Progenitor cell of endocrine pancreas (in vitro differentiated cells): ENCODE data around the gene LDLRAD2. TPM values are rescaled to one million over a fixed set of nuclear protein-coding genes. Genes with fewer than 3 reads are reported as not detected.
A peak's percentile ranks its signal among the peaks of the same experiment; 100 is the strongest.
"Not testable (repeated sequence)": the region's sequence is repeated elsewhere in the genome, so short reads cannot be mapped to it uniquely, and the experiment has no call there.

Source experiments
- DNase-seq: peaks from one replicate; pipeline ENCODE4 v3.0.0; 2021; ENCODE audit warnings: low spot score; ENCODE audit not compliant: unreplicated experiment
- H3K27ac Mint-ChIP-seq: 2 replicates; pipeline ENCODE4 v1.8.0; 2021; ENCODE audit warnings: mild to moderate bottlenecking, moderate library complexity, mixed read lengths
- H3K27me3 Mint-ChIP-seq: 2 replicates; pipeline ENCODE4 v1.8.0; 2021; ENCODE audit warnings: mixed read lengths
- H3K36me3 Mint-ChIP-seq: 2 replicates; pipeline ENCODE4 v1.8.0; 2022; ENCODE audit warnings: mixed read lengths; ENCODE audit not compliant: insufficient read depth
- H3K4me1 Mint-ChIP-seq: 2 replicates; pipeline ENCODE4 v1.8.0; 2021; ENCODE audit warnings: low read depth, mixed read lengths
- H3K4me3 Mint-ChIP-seq: 2 replicates; pipeline ENCODE4 v1.8.0; 2021; ENCODE audit warnings: low read depth, mild to moderate bottlenecking, moderate library complexity, mixed read lengths
- H3K9me3 Mint-ChIP-seq: 2 replicates; pipeline ENCODE4 v1.8.0; 2021; ENCODE audit warnings: low read depth, mixed read lengths
- CTCF ChIP-seq: fragments of 200-600 bp; sonication (generic); IDR thresholded peaks from one replicate; pipeline ENCODE4 v1.5.0; 2021; ENCODE audit warnings: antibody characterized with exemption, mild to moderate bottlenecking; ENCODE audit not compliant: unreplicated experiment
- total RNA-seq: library from RNA; stranded (reverse); gene quantifications from 2 replicates; pipeline ENCODE4 v1.2.1, GENCODE V29; 2021

LDLRAD2 gene
- total RNA-seq, 1 donor from 2014 or later: 0.77 TPM

GRCh38 chr1:21770201-21770600 is 41.9 kb upstream of the LDLRAD2 start:
- TF ChIP-seq CTCF: no peak
- Mint-ChIP-seq H3K9me3 (no peaks in the 10 kb centered on the region), H3K4me3 (no peak overlapping the region), H3K27ac (peak overlapping the region; percentile 38), H3K27me3 (no peaks in the 10 kb centered on the region), H3K36me3 (no peaks in the 10 kb centered on the region), H3K4me1 (peaks cover 2% of the 10 kb centered on the region)
- DNase-seq: no peak

GRCh38 chr1:21770602-21771001 is 41.5 kb upstream of the LDLRAD2 start:
- H3K4me3 Mint-ChIP-seq, H3K4me1 Mint-ChIP-seq, H3K27me3 Mint-ChIP-seq, H3K9me3 Mint-ChIP-seq, H3K36me3 Mint-ChIP-seq, H3K27ac Mint-ChIP-seq, DNase-seq: not testable (repeated sequence)

GRCh38 chr1:21771672-21772071 is 40.4 kb upstream of the LDLRAD2 start:
- H3K4me3 Mint-ChIP-seq, H3K9me3 Mint-ChIP-seq, H3K27me3 Mint-ChIP-seq, H3K4me1 Mint-ChIP-seq, H3K27ac Mint-ChIP-seq, DNase-seq, H3K36me3 Mint-ChIP-seq: not testable (repeated sequence)

- TF ChIP-seq CTCF: no peak
- Mint-ChIP-seq H3K27me3 (no peaks in the 10 kb centered on the region), H3K36me3 (no peaks in the 10 kb centered on the region), H3K4me1 (peaks cover 10% of the 10 kb centered on the region), H3K9me3 (no peaks in the 10 kb centered on the region), H3K27ac (no peak overlapping the region), H3K4me3 (no peak overlapping the region)
- DNase-seq: no peak
Observed at GRCh38 chr1:21773585-21773984, 38.5 kb upstream of the LDLRAD2 start.

- Mint-ChIP-seq H3K4me3 (no peak overlapping the region), H3K36me3 (peaks cover 1% of the 10 kb centered on the region), H3K27me3 (no peaks in the 10 kb centered on the region), H3K27ac (no peak overlapping the region), H3K9me3 (no peaks in the 10 kb centered on the region), H3K4me1 (peaks cover 10% of the 10 kb centered on the region)
- TF ChIP-seq CTCF: no peak
- no peak for DNase-seq
Observed at GRCh38 chr1:21774835-21775549, 37.1 kb upstream of the LDLRAD2 start.

- H3K4me3 Mint-ChIP-seq: no peak overlapping the region
- no peaks in the 10 kb centered on the region for H3K27me3 Mint-ChIP-seq
- no peak for DNase-seq
- H3K4me1 Mint-ChIP-seq: peaks cover 14% of the 10 kb centered on the region
- H3K9me3 Mint-ChIP-seq: no peaks in the 10 kb centered on the region
- H3K36me3 Mint-ChIP-seq: peaks cover 1% of the 10 kb centered on the region
- H3K27ac Mint-ChIP-seq: peak overlapping the region; percentile 85
- no peak for TF ChIP-seq CTCF
Observed at GRCh38 chr1:21775550-21775914, 36.5 kb upstream of the LDLRAD2 start.
